KG1 (cell line): ENCODE data around the gene GAP43.

Experiments
- DNase-seq: peaks from one replicate; lab custom pipeline; 2025; lab: John Stamatoyannopoulos, UW

Gene GAP43

GRCh38 chr3:115766587-115767482 is 143.5 kb downstream of the GAP43 start:
- no peak for DNase-seq

- DNase-seq, result no peak
These were observed 145.4 kb downstream of the GAP43 start for GRCh38 chr3:115768661-115769060.
